ENCODE measurements around the gene RBM39. TPM values are rescaled to one million over a fixed set of nuclear protein-coding genes. Genes with fewer than 3 reads are reported as not detected.

RBM39 gene
- polyA plus RNA-seq, 3 donors: 89.5 to 209 (median 98.0) TPM

GRCh38 chr20:35774391-35774790 lies 32.3 kb upstream of the RBM39 start:
- Histone ChIP-seq H3K36me3 (replicated peaks in 1 of 2; ENCODE audit: control insufficient read depth in 1 of 2, insufficient read depth in 2 of 2, low read length in 2 of 2) (peaks cover 8 to 33% of the 10 kb centered on the region in 2 donors), H3K9me3 (replicated peaks in 1 of 2; ENCODE audit: control insufficient read depth in 1 of 2, insufficient read depth in 1 of 2, low read length in 2 of 2) (no peaks in the 10 kb centered on the region), H3K9ac (ENCODE audit: insufficient read depth, low read length, poor library complexity, severe bottlenecking) (no peak overlapping the region), H2AFZ (ENCODE audit: insufficient read depth, low read depth, low read length, poor library complexity, severe bottlenecking) (no peak overlapping the region), H3K4me3 (replicated peaks in 1 of 3; ENCODE audit: low read depth in 2 of 3, low read length in 3 of 3) (no peak overlapping the region), H3K4me1 (ENCODE audit: control insufficient read depth in 1 of 2, insufficient read depth in 2 of 2, low read length in 2 of 2) (peaks cover 40 to 49% of the 10 kb centered on the region in 2 donors), H3K27me3 (ENCODE audit: control insufficient read depth in 2 of 2, insufficient read depth in 2 of 2, low read length in 2 of 2) (no peaks in the 10 kb centered on the region), H4K20me1 (ENCODE audit: insufficient read depth, low read length) (peaks cover 42% of the 10 kb centered on the region), H3K79me2 (ENCODE audit: insufficient read depth, low read length) (peaks cover 75% of the 10 kb centered on the region), H3K4me2 (replicated peaks; ENCODE audit: extremely low read depth, low read length, poor library complexity, severe bottlenecking) (peak overlapping the region; percentile 7), H3K27ac (ENCODE audit: low read depth in 1 of 2, low read length in 2 of 2) (peak overlapping the region in 1 of 2 donors; percentile 28)
- Mint-ChIP-seq H3K27ac (peak overlapping the region in 6 of 7 donors; percentile 98 to 100 (median 98)), H3K36me3 (peaks cover 27 to 38% of the 10 kb centered on the region in 2 donors), H3K4me1 (peaks cover 50% of the 10 kb centered on the region), H3K27me3 (ENCODE audit: low read depth in 3 of 3) (peaks cover 0 to 6% (median 0%) of the 10 kb centered on the region in 3 donors), H3K4me3 (peak overlapping the region in 1 of 2 donors; percentile 88), H3K9me3 (peaks cover 0 to 4% (median 3%) of the 10 kb centered on the region in 7 donors)
- no peak for TF ChIP-seq CTCF (IDR thresholded peaks at IDR 0.05)
- no CpG with 5 or more reads among the region's 1 CpG for WGBS (ENCODE audit: insufficient coverage)
- intact Hi-C loops (cut with micrococcal nuclease): loop anchor here in 1 of 2 donors (5.0 kb wide), 2 partner anchors 42 to 157 kb away; partner anchors contain the start of gene SPAG4
- no peak for DNase-seq

GRCh38 chr20:35773154-35773751 lies 31.2 kb upstream of the RBM39 start:
- Histone ChIP-seq H3K36me3 (replicated peaks in 1 of 2; ENCODE audit: control insufficient read depth in 1 of 2, insufficient read depth in 2 of 2, low read length in 2 of 2) (peaks cover 8 to 26% of the 10 kb centered on the region in 2 donors), H3K9ac (ENCODE audit: insufficient read depth, low read length, poor library complexity, severe bottlenecking) (peak overlapping the region; percentile 81), H4K20me1 (ENCODE audit: insufficient read depth, low read length) (peaks cover 31% of the 10 kb centered on the region), H3K4me3 (replicated peaks in 1 of 3; ENCODE audit: low read depth in 2 of 3, low read length in 3 of 3) (peak overlapping the region; percentile 73 to 98 (median 94)), H3K27me3 (ENCODE audit: control insufficient read depth in 2 of 2, insufficient read depth in 2 of 2, low read length in 2 of 2) (no peaks in the 10 kb centered on the region), H3K9me3 (replicated peaks in 1 of 2; ENCODE audit: control insufficient read depth in 1 of 2, insufficient read depth in 1 of 2, low read length in 2 of 2) (no peaks in the 10 kb centered on the region), H3K79me2 (ENCODE audit: insufficient read depth, low read length) (peaks cover 64% of the 10 kb centered on the region), H3K27ac (ENCODE audit: low read depth in 1 of 2, low read length in 2 of 2) (peak overlapping the region; percentile 87 to 95), H3K4me1 (ENCODE audit: control insufficient read depth in 1 of 2, insufficient read depth in 2 of 2, low read length in 2 of 2) (peaks cover 50 to 61% of the 10 kb centered on the region in 2 donors), H3K4me2 (replicated peaks; ENCODE audit: extremely low read depth, low read length, poor library complexity, severe bottlenecking) (peak overlapping the region; percentile 100), H2AFZ (ENCODE audit: insufficient read depth, low read depth, low read length, poor library complexity, severe bottlenecking) (no peak overlapping the region)
- Mint-ChIP-seq H3K36me3 (peaks cover 23 to 30% of the 10 kb centered on the region in 2 donors), H3K27me3 (ENCODE audit: low read depth in 3 of 3) (peaks cover 0 to 6% (median 0%) of the 10 kb centered on the region in 3 donors), H3K4me1 (peaks cover 62% of the 10 kb centered on the region), H3K9me3 (peaks cover 0 to 4% (median 3%) of the 10 kb centered on the region in 7 donors), H3K27ac (peak overlapping the region; percentile 98 to 100 (median 98)), H3K4me3 (peak overlapping the region; percentile 88 to 90)
- no peak for TF ChIP-seq CTCF (IDR thresholded peaks at IDR 0.05)
- peak; percentile 80 to 92 (median 87) for DNase-seq
- intact Hi-C loops (cut with micrococcal nuclease): loop anchor here in 1 of 2 donors (1.0 to 5.0 kb wide), 3 partner anchors 31 to 156 kb away; partner anchors contain the start of genes RBM39 and SPAG4
- WGBS (ENCODE audit: insufficient coverage): 0% methylated on average over 4 of the region's 8 CpGs

Measured in CD14-positive monocyte (primary cell).